22Rv1 (cell line): ENCODE data around the gene ARRDC5.

ENCODE experiments used
- CTCF ChIP-seq: fragments of 450-650 bp; IDR thresholded peaks from 2 replicates; pipeline ENCODE4 v1.5.1; 2017; ENCODE audit warnings: mild to moderate bottlenecking
- ZFX ChIP-seq: fragments of 450-650 bp; IDR thresholded peaks from 2 replicates; pipeline ENCODE4 v1.6.1; 2017; ENCODE audit warnings: antibody characterized with exemption, borderline replicate concordance

- no peak for TF ChIP-seq ZFX
- no peak for TF ChIP-seq CTCF
Observed at GRCh38 chr19:4908360-4908759, 5.7 kb upstream of the ARRDC5 start.
